ENCODE results near the gene PINK1. TPM values are rescaled to one million over a fixed set of nuclear protein-coding genes. Genes with fewer than 3 reads are reported as not detected.

Gene PINK1
- 1 to 10 TPM; 9.6 to 9.8 TPM for total RNA-seq
- total RNA-seq = 15.7 to 55.3 reads per million in 2 donors

DNA sequence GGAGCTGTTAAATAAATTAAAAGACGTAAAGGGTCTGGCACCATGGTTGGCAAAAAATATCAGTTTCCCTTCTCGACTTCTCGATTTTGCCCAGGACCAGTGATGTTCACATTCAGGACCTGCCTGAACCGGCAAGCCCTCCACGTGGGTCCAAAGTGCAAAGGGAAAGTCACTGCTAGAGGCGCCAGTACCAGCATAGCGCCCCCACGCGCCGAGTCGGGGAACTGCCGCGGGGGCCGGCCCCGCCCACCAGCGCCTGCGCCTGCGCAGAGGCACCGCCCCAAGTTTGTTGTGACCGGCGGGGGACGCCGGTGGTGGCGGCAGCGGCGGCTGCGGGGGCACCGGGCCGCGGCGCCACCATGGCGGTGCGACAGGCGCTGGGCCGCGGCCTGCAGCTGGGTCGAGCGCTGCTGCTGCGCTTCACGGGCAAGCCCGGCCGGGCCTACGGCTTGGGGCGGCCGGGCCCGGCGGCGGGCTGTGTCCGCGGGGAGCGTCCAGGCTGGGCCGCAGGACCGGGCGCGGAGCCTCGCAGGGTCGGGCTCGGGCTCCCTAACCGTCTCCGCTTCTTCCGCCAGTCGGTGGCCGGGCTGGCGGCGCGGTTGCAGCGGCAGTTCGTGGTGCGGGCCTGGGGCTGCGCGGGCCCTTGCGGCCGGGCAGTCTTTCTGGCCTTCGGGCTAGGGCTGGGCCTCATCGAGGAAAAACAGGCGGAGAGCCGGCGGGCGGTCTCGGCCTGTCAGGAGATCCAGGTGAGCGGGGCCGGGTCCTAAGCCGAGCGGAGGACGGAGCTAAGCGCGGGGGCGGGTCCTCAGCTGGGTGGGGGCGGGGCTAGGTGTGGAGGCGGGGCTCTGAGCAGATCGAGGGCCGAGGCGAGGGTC lies at the start of gene PINK1:
Gene PINK1, plus strand, starts transcription at position 269 of the 875 bp plus-strand sequence. Its CDS starts 91 bp downstream, at position 360.
- H3K4me3 Mint-ChIP-seq = peak within 1 kb of the TSS; percentile 87
- peak within 1 kb of the TSS; percentile 72 for H3K27ac Mint-ChIP-seq
- H3K27me3 Mint-ChIP-seq = peaks cover 4% of the 10 kb centered on the region
- DNase-seq (peak; percentile 76 to 96 (median 84)), ATAC-seq (peak; percentile 92)
- H3K4me1 Mint-ChIP-seq = peaks cover 14% of the 10 kb centered on the region
- no peaks in the 10 kb centered on the region for H3K36me3 Mint-ChIP-seq (ENCODE audit: low read depth)
- no peaks in the 10 kb centered on the region for H3K9me3 ChIP-seq (ENCODE audit: control insufficient read depth, low read length, poor library complexity, severe bottlenecking)

DNA sequence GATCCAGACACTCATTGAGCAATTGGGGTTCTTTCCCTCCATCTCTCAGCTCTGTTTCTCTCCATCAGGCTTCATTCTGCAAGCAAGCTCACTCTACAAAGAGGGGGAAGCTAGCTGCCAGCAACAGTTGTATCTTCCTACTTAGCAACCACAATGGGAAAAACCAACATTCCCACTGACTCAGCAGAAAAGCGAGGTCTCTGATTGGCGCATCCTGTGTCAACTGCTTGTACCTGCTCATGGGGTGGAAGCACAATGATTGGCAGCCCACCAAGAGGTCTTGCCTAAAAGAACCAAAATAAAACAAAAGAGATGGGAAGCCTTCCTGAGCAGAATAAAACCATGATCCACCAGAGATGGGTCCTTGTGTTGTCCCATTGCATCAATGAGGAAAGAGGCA lies 48.4 kb upstream of the PINK1 start:
- no peaks in the 10 kb centered on the region for H3K9me3 ChIP-seq (ENCODE audit: control insufficient read depth, low read length, poor library complexity, severe bottlenecking)
- DNase-seq = no peak
- no peak overlapping the region for H3K27ac Mint-ChIP-seq
- H3K36me3 Mint-ChIP-seq (ENCODE audit: low read depth) = no peaks in the 10 kb centered on the region
- ATAC-seq = no peak
- H3K4me3 Mint-ChIP-seq = no peak overlapping the region
- H3K4me1 Mint-ChIP-seq = no peaks in the 10 kb centered on the region
- H3K27me3 Mint-ChIP-seq = peaks cover 37% of the 10 kb centered on the region

DNA sequence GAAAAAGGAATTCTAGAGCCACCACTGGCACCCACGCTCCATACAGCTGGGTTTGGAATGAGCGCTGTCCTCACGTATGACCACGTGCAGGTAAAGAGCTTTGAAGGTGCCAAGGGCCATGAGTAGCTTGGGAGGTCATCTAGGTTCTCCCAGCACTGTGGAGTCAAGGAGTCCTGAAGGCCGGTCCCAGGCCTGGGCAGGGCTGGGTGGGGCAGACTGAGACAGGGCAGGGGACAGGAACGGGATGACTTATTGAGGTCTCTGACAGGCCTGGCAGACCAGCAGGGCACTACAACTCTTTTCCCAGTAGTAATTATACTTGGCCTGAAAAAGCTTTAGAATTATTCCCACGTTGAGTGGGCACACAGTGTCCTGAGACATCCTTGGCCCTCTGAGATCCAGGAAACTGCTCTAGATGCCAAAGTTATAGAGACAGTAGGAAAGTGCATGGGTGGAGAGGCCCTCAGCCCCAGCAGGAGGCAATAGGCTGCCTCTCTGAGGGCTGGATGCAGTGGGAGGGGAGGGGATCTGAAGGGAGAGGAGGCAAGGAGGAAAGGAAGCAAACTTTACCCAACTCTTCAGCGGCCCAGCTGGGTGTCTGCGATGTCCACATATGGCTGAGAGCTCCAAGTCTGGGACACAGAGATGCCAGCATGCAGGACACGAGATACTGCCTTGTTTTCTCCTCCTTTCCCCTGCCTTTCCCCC lies 46.2 kb upstream of the PINK1 start:
- no peak for ATAC-seq

GRCh38 chr1:20587661-20588053 lies 45.6 kb upstream of the PINK1 start:
- Mint-ChIP-seq H3K4me1 (peaks cover 2% of the 10 kb centered on the region), H3K27me3 (peaks cover 64% of the 10 kb centered on the region), H3K27ac (no peak overlapping the region), H3K36me3 (ENCODE audit: low read depth) (peaks cover 8% of the 10 kb centered on the region), H3K4me3 (no peak overlapping the region)
- DNase-seq = no peak
- no peak for ATAC-seq
- no peaks in the 10 kb centered on the region for H3K9me3 ChIP-seq (ENCODE audit: control insufficient read depth, low read length, poor library complexity, severe bottlenecking)

More for the DNA sequence above, 46.2 kb upstream of the PINK1 start:
- peaks cover 59% of the 10 kb centered on the region for H3K27me3 Mint-ChIP-seq
- H3K4me3 Mint-ChIP-seq = no peak overlapping the region
- no peak for DNase-seq
- no peak overlapping the region for H3K27ac Mint-ChIP-seq
- no peaks in the 10 kb centered on the region for H3K9me3 ChIP-seq (ENCODE audit: control insufficient read depth, low read length, poor library complexity, severe bottlenecking)
- peaks cover 3% of the 10 kb centered on the region for H3K36me3 Mint-ChIP-seq (ENCODE audit: low read depth)
- peaks cover 2% of the 10 kb centered on the region for H3K4me1 Mint-ChIP-seq

- H3K36me3 Mint-ChIP-seq (ENCODE audit: low read depth) = peaks cover 9% of the 10 kb centered on the region
- ATAC-seq (no peak), DNase-seq (no peak)
- no peak within 1 kb of the TSS for H3K27ac Mint-ChIP-seq
- no peaks in the 10 kb centered on the region for H3K9me3 ChIP-seq (ENCODE audit: control insufficient read depth, low read length, poor library complexity, severe bottlenecking)
- H3K4me3 Mint-ChIP-seq = no peak within 1 kb of the TSS
- H3K27me3 Mint-ChIP-seq = peaks cover 69% of the 10 kb centered on the region
- peaks cover 2% of the 10 kb centered on the region for H3K4me1 Mint-ChIP-seq
These were observed 44.5 kb upstream of the PINK1 start, which contains the start of gene CDA for GRCh38 chr1:20588634-20589225. Gene CDA (plus strand): TSS chr1:20589097. CDS start chr1:20589130, 33 bp downstream.

GRCh38 chr1:20589331-20590278 lies 43.7 kb upstream of the PINK1 start:
- Mint-ChIP-seq H3K4me1 (peaks cover 2% of the 10 kb centered on the region), H3K4me3 (no peak overlapping the region), H3K27ac (no peak overlapping the region), H3K36me3 (ENCODE audit: low read depth) (peaks cover 10% of the 10 kb centered on the region), H3K27me3 (peaks cover 73% of the 10 kb centered on the region)
- H3K9me3 ChIP-seq (ENCODE audit: control insufficient read depth, low read length, poor library complexity, severe bottlenecking) = no peaks in the 10 kb centered on the region
- ATAC-seq (no peak), DNase-seq (no peak)

- no peak overlapping the region for H3K4me3 Mint-ChIP-seq
- ATAC-seq = no peak
- no peaks in the 10 kb centered on the region for H3K9me3 ChIP-seq (ENCODE audit: control insufficient read depth, low read length, poor library complexity, severe bottlenecking)
- peaks cover 10% of the 10 kb centered on the region for H3K36me3 Mint-ChIP-seq (ENCODE audit: low read depth)
- H3K4me1 Mint-ChIP-seq = peaks cover 2% of the 10 kb centered on the region
- DNase-seq = no peak
- peaks cover 73% of the 10 kb centered on the region for H3K27me3 Mint-ChIP-seq
- no peak overlapping the region for H3K27ac Mint-ChIP-seq
These were observed 42.9 kb upstream of the PINK1 start for GRCh38 chr1:20590306-20590777.

DNA sequence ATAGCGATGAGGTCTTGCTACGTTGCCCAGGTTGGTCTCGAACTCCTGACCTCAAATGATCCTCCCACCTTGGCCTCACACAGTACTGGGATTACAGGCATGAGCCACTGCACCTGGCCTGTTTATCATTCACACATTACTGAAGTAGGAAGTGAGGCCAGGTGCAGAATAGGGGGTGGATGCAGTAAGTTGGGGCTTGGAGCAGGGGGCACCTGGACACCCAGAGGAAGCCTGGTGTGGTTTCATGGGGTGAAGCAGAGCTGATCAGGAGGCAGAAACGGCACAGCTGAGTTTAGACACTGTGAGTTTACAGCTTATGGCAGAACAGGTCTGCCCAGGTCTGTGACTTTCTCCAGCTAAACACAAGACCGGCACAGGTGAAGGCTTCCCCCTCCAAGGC lies 39.5 kb upstream of the PINK1 start:
- Mint-ChIP-seq H3K27ac (no peak overlapping the region), H3K36me3 (ENCODE audit: low read depth) (peaks cover 10% of the 10 kb centered on the region), H3K4me3 (no peak overlapping the region), H3K27me3 (peaks cover 57% of the 10 kb centered on the region), H3K4me1 (peaks cover 2% of the 10 kb centered on the region)
- no peaks in the 10 kb centered on the region for H3K9me3 ChIP-seq (ENCODE audit: control insufficient read depth, low read length, poor library complexity, severe bottlenecking)
- DNase-seq = no peak
- no peak for ATAC-seq

- no peak for DNase-seq
- ATAC-seq = no peak
- Mint-ChIP-seq H3K27ac (no peak overlapping the region), H3K36me3 (ENCODE audit: low read depth) (peaks cover 10% of the 10 kb centered on the region), H3K4me1 (peaks cover 2% of the 10 kb centered on the region), H3K4me3 (no peak overlapping the region), H3K27me3 (peaks cover 47% of the 10 kb centered on the region)
- H3K9me3 ChIP-seq (ENCODE audit: control insufficient read depth, low read length, poor library complexity, severe bottlenecking) = no peaks in the 10 kb centered on the region
These were observed 38.5 kb upstream of the PINK1 start for GRCh38 chr1:20594746-20595145.

DNA sequence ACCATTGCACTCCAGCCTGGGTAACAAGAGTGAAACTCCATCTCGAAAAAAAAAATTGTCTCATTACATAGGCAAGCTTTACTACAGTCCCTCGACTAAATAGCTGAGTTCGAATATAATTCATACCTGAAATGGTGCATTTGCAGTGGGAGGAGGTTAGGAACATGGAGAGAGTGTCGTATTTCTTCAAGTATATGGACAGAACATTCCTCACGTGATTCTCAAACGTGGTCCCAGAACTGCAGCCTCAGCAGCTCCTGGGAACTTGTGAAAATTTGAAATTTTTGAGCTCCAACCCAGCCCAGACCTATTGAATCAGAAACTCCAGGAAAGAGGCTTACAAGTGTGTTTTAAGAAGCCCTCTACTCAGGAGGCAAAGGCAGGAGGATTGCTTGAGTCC lies 37.2 kb upstream of the PINK1 start:
- Mint-ChIP-seq H3K4me3 (no peak overlapping the region), H3K27me3 (peaks cover 40% of the 10 kb centered on the region), H3K27ac (no peak overlapping the region), H3K36me3 (ENCODE audit: low read depth) (peaks cover 8% of the 10 kb centered on the region), H3K4me1 (no peaks in the 10 kb centered on the region)
- DNase-seq (no peak), ATAC-seq (no peak)
- no peaks in the 10 kb centered on the region for H3K9me3 ChIP-seq (ENCODE audit: control insufficient read depth, low read length, poor library complexity, severe bottlenecking)

GRCh38 chr1:20597650-20598049 lies 35.6 kb upstream of the PINK1 start:
- Mint-ChIP-seq H3K36me3 (ENCODE audit: low read depth) (peaks cover 4% of the 10 kb centered on the region), H3K27me3 (peaks cover 25% of the 10 kb centered on the region), H3K4me1 (no peaks in the 10 kb centered on the region), H3K4me3 (no peak overlapping the region), H3K27ac (no peak overlapping the region)
- no peak for ATAC-seq
- DNase-seq = no peak
- no peaks in the 10 kb centered on the region for H3K9me3 ChIP-seq (ENCODE audit: control insufficient read depth, low read length, poor library complexity, severe bottlenecking)

GRCh38 chr1:20600156-20600555 lies 33.1 kb upstream of the PINK1 start:
- Mint-ChIP-seq H3K4me1 (no peaks in the 10 kb centered on the region), H3K4me3 (no peak overlapping the region), H3K27ac (no peak overlapping the region), H3K27me3 (peaks cover 22% of the 10 kb centered on the region), H3K36me3 (ENCODE audit: low read depth) (peaks cover 2% of the 10 kb centered on the region)
- no peak for ATAC-seq
- no peaks in the 10 kb centered on the region for H3K9me3 ChIP-seq (ENCODE audit: control insufficient read depth, low read length, poor library complexity, severe bottlenecking)
- no peak for DNase-seq
